ENCODE measurements around the gene CCDC54.
A peak's percentile ranks its signal among the peaks of the same experiment; 100 is the strongest.

Gene CCDC54

GRCh38 chr3:107394502-107394901, 17.3 kb downstream of the CCDC54 start:
- no peak for DNase-seq

GRCh38 chr3:107395066-107395465, 17.8 kb downstream of the CCDC54 start:
- DNase-seq: no peak

GRCh38 chr3:107401301-107401700, 24.1 kb downstream of the CCDC54 start:
- DNase-seq: no peak

- DNase-seq: no peak
These were observed 25.0 kb downstream of the CCDC54 start for GRCh38 chr3:107402214-107402613.

- DNase-seq: peak in 1 of 4 experiments; percentile 4
These were observed 27.7 kb downstream of the CCDC54 start for GRCh38 chr3:107404727-107405469.

GRCh38 chr3:107407355-107407754, 30.1 kb downstream of the CCDC54 start:
- DNase-seq: no peak

- no peak for DNase-seq
These were observed 31.3 kb downstream of the CCDC54 start for GRCh38 chr3:107408513-107408912.

- no peak for DNase-seq
These were observed 32.1 kb downstream of the CCDC54 start for GRCh38 chr3:107409365-107409764.

- DNase-seq: no peak
These were observed 33.4 kb downstream of the CCDC54 start for GRCh38 chr3:107410606-107411005.

- DNase-seq: no peak
These were observed 33.8 kb downstream of the CCDC54 start for GRCh38 chr3:107411056-107411455.

- DNase-seq: no peak
These were observed 34.5 kb downstream of the CCDC54 start for GRCh38 chr3:107411779-107412178.

GRCh38 chr3:107412376-107412775, 35.1 kb downstream of the CCDC54 start:
- DNase-seq: no peak

- DNase-seq: no peak
These were observed 36.0 kb downstream of the CCDC54 start for GRCh38 chr3:107413264-107413663.

GRCh38 chr3:107414325-107414964, 37.2 kb downstream of the CCDC54 start:
- no peak for DNase-seq

- no peak for DNase-seq
These were observed 38.9 kb downstream of the CCDC54 start for GRCh38 chr3:107416138-107416537.

- no peak for DNase-seq
These were observed 39.6 kb downstream of the CCDC54 start for GRCh38 chr3:107416886-107417285.

- peak; percentile 27 to 77 (median 56) for DNase-seq
These were observed 44.0 kb downstream of the CCDC54 start for GRCh38 chr3:107421170-107421792.

GRCh38 chr3:107421881-107422280, 44.6 kb downstream of the CCDC54 start:
- DNase-seq: no peak

- DNase-seq: peak in 3 of 4 experiments; percentile 2 to 42 (median 31)
These were observed 47.8 kb downstream of the CCDC54 start for GRCh38 chr3:107425033-107425432.

GRCh38 chr3:107426223-107426622, 49.0 kb downstream of the CCDC54 start:
- no peak for DNase-seq
